AG09319 (cell line): ENCODE measurements around the gene POLR3K.
"Not testable (repeated sequence)": the region's sequence is repeated elsewhere in the genome, so short reads cannot be mapped to it uniquely, and the experiment has no call there.

Experiments used
- DNase-seq: peaks from one replicate; pipeline ENCODE4 v3.0.0-alpha.2; 2010; ENCODE audit warnings: low read depth; ENCODE audit errors: extremely low read depth
- CTCF ChIP-seq: IDR thresholded peaks from 2 replicates; pipeline ENCODE4 v1.5.1; 2011; ENCODE audit warnings: low read depth, mild to moderate bottlenecking, inconsistent platforms, low read length, moderate library complexity

The POLR3K gene

GRCh38 chr16:37511-37910 is 15.9 kb downstream of the POLR3K start:
- TF ChIP-seq CTCF: no peak
- no peak for DNase-seq

GRCh38 chr16:36336-36984 is 16.9 kb downstream of the POLR3K start:
- TF ChIP-seq CTCF: no peak
- DNase-seq: no peak

- no peak for DNase-seq
- TF ChIP-seq CTCF: no peak
Measured at GRCh38 chr16:35678-36305, 17.6 kb downstream of the POLR3K start.

- no peak for TF ChIP-seq CTCF
- DNase-seq: no peak
Measured at GRCh38 chr16:35011-35677, 18.3 kb downstream of the POLR3K start.

GRCh38 chr16:34648-34987 is 18.8 kb downstream of the POLR3K start:
- TF ChIP-seq CTCF: no peak
- no peak for DNase-seq

GRCh38 chr16:33877-34647 is 19.3 kb downstream of the POLR3K start:
- no peak for DNase-seq
- no peak for TF ChIP-seq CTCF

- not testable (repeated sequence) for DNase-seq
Measured at GRCh38 chr16:33154-33876, 20.1 kb downstream of the POLR3K start.

- not testable (repeated sequence) for DNase-seq
Measured at GRCh38 chr16:30627-31026, 22.8 kb downstream of the POLR3K start.

- DNase-seq: not testable (repeated sequence)
Measured at GRCh38 chr16:25926-26348, 27.5 kb downstream of the POLR3K start.

GRCh38 chr16:24151-24550 is 29.3 kb downstream of the POLR3K start:
- not testable (repeated sequence) for DNase-seq

- DNase-seq: not testable (repeated sequence)
Measured at GRCh38 chr16:20886-21285, 32.5 kb downstream of the POLR3K start.
